Posterior cingulate gyrus (tissue), 11 donors: Measurements from ENCODE around the gene SF3B4.

Experiments
- DNase-seq, 10 donors: peaks; one replicate each; pipeline versions ENCODE4 v3.0.0 to v3.0.0-alpha.2; 2020 to 2021; ENCODE audit warnings: mixed read lengths in 3 of 10
- intact Hi-C: fragments of 100-400 bp; cut with DNase I; formaldehyde crosslinking; loops from one replicate; pipeline ENCODE4 v1.15.1; 2023

The SF3B4 gene

DNA sequence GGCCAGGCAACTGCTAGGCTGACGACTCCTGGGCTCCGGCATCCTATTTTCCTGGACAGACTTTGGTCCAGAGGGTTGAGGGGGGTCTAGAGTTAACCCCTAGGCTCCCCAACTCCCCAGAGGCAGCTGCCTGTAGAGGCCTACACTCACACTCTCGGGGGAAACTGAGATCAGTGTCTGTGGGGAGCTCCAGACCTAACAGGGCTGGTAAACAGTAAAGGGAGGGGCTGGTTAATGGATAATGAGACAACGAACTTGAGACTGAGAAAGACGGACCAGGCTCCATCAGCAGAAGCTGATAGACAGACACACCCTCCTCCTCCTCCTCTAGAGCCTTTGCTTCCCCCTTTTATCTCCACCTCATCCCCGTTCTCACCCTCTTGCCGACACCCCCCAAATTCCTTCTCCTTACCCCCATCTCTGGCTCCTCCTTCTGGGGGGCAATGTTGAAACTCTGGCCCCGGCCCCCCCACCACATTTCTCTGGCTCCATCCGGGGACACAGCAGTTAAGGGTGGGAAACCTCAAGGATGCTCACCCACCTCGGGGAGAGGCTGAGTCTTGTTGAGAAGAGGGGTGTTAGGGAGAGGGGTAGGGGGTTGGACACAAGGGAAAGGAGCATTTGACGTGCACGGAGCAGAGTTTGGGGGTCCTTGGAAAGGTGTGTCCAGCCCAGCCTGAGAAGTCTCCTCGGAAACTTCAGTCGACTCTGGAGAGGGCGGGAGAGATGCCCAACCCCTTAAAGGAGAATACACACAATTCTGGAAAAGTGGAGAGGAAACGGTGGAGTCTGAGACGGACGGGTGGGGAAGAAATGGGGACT is 8.8 kb upstream of the SF3B4 start, which contains the start of gene MTMR11:
TSS of gene MTMR11 (minus strand) at position 710 of the 822 bp plus-strand sequence. CDS start at position 478, 232 bp downstream.
- intact Hi-C loops = no loop called here
- peak in 2 of 10 donors; percentile 37 to 68 for DNase-seq

DNA sequence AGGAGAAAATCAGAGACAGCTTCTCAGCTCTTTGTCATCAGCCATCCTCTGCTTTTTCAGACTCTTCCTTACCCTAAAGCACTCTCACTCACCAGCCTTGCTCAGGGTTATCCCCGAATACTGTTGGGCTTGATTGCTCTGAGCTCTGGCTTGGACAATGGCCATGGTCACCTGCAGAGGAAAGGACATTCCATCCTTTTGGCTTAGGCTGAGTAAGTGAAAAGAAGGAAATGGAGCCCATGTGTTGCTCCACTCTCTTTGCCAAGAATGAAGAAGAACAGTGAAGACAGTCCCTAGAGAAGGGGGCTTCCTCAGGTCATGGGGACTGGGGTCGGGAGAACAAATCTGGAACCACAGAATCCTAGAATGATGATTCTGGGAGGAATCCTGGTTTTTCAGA is 6.8 kb upstream of the SF3B4 start:
- intact Hi-C loops = loop anchor here (5.0 kb wide), 1 partner anchor 37 kb away; the partner anchor contains the start of gene BOLA1
- no peak for DNase-seq

DNA sequence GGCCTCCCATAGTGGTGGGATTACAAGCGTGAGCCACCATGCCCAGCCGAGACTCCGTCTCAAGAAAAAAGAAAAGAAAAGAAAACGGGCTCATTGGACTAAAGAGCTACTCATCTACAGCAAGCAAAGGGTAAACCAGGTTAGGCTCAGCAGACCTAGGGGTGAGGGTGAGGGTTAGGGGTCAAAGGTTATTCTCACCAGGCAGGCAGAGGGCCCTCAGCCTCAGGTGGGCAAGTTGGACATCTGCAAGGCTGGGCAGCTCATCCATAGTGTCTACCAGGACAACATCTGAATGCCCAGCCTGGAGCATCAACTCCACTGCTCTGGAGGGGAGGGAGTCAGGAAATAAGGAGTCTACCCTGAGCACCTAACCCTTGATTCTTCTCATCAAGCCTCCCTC is 5.6 kb upstream of the SF3B4 start:
- DNase-seq = peak in 1 of 10 donors; percentile 39
- intact Hi-C loops = loop anchor here (5.0 kb wide), 1 partner anchor 36 kb away; the partner anchor contains the start of gene BOLA1

DNA sequence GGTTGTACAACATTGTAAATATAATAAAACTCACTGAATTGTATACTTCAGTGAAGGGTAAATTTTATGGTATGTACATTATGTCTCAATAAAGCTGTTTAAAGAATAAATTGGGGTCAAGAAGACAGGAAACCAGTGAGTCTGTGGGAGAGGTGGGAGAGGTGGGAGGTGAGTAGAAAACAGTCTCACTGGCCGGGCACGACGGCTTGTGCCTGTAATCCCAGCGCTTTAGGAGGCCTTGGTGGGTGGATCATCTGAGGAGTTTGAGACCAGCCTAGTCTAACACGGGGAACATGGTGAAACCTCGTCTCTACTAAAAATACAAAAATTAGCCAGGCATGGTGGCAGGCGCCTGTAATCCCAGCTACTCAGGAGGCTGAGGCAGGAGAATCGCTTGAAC is 4.9 kb upstream of the SF3B4 start:
- DNase-seq = no peak
- intact Hi-C loops = loop anchor here (5.0 kb wide), 1 partner anchor 35 kb away; the partner anchor contains the start of gene BOLA1

DNA sequence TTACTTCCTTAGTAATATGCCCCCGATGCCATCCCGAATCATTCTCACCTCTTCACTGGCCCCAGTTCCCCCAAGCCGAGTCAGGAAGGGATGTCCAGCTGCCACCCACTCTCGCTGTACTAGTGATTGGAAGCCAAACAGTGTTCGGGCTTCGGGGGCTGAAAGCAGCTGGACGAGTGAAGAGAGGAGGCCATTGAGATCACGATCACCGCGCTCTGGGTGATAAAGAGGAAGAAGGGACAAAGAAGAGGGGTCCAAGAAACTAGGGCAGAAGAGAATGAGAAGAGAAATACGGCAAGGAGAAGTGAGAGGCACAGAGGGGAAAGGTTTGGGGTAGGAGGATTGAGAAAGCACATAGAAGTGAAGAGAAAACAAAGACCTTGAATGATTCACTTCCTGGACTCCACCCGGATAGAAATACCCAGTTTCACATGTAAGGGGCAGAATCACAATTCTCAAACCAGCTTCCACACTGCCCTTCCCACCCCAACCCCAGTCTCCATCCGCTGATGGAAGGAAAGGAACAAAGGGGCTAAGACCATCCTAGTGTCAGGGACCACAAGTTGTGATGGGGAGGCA is 3.7 kb upstream of the SF3B4 start:
- intact Hi-C loops = loop anchor here (5.0 kb wide), 1 partner anchor 34 kb away; the partner anchor contains the start of gene BOLA1
- DNase-seq = peak in 1 of 10 donors; percentile 22

DNA sequence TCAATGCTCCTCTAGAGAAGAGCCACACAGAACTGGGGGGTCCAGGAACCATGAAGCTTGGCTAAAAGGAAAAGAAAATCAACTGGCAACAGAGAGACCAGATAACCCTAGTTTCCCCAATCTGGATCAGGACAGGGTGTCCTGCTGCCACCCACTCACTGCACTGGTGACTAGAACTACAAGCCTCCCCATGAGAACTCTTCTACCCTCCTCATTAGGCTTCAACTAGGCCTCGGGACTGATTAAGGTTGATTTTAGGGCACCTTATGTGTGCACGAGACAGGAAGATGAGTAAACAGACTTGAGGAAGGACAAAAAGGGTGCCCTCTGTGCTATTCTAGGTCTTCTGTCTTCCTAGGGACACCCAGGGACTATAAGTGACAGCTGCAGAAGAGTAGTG is 2.3 kb upstream of the SF3B4 start:
- intact Hi-C loops = loop anchor here (5.0 kb wide), 1 partner anchor 33 kb away; the partner anchor contains the start of gene BOLA1
- DNase-seq = no peak

DNA sequence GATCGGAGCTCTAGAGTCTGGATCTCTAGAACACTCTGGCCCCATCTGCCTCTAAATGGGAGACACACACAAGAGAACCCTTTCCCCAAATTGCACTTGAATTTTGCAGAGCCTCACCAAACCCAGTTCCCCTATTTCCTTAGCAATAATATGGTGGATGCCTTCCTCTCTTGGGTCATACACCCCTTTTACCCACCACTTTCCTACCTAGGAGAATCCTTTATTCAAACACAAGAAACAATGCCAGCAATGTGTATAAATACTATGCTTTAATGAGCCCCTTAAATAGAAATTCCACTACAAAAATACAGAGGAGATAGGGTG is 760 bp upstream of the SF3B4 start:
- no peak for DNase-seq
- intact Hi-C loops = no loop called here

DNA sequence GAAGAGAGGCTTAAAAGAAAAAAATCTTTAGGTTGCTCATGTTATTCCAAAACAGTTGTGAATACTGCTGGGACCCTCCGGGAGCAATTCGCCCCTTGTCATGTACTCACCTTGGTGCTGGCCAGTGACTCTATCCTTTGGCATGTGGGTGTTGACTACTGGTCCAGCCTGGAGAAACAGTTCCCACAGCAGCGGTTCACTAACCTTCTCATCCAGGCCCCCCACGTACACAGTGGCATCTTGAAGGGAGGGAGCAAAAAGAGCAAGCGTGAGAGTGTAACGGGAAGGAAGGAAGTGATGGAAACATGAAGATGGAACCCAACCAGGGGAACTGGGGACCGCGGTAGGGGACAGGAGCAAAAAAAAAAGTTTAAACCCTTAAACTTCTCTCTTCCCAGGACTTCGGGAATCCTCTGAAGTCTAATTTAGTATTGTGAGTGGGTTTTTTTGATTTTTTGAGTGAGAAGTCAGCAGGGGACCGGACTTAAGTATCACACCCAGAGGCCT is 494 bp downstream of the SF3B4 start:
- intact Hi-C loops = no loop called here
- DNase-seq = no peak

DNA sequence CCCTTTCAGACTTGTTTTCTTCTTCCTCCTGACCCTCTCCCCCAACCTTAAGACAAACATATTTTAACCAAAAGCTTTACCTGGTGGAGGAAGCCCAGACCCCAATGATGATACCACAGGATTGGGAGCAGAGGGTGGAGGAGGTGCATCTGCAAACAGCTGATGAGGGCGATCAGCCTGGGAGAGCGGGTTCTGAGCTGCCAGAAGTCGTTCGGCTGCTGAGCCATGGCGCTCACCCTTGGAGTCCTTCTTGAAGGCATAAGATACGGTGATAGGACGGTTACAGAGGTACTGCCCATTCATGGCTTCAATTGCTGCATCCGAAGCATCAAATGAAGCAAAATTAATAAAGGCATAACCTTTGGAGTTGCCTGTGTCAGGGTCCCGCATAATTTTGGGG is 1.3 kb downstream of the SF3B4 start:
- intact Hi-C loops = no loop called here
- DNase-seq = no peak

DNA sequence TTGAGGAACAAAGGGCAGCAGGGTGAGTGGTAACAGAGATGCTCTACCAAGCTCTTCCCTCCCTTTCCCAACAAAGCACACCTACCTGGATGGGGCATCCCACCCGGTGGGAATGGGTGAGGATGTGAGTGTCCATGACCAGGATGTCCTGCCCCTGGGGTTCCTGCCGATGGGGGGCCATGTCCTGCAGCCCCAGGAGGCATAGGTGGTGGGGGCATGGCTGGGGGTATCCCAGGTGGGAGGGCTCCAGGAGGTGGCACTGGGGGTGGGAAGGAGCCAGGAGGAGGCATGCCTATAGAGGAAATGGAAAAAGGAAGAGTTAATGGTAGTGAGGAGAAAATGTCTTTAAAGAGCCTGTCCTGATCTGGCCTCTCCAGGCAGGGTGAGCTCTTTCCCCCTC is 1.9 kb downstream of the SF3B4 start:
- intact Hi-C loops = no loop called here
- no peak for DNase-seq

DNA sequence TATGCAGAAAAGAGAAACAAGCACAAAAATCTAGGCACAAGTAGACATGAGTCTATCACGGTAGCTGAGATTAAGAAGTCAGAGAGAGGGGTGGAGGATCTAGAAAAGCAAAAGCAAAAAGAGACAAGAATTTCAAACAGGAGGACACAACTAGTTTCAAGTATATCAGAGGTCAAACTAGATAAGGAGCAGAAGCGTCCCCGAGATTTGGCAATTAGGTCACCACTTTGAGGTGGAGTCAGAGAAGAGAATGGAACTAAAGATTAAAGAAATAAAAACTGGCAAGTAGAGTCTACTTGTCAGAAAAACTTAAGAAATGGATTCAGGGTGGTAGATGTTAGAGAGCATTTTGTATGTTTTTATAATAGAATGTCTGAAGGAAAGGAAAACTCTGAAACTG is 2.3 kb downstream of the SF3B4 start:
- no peak for DNase-seq
- intact Hi-C loops = no loop called here

DNA sequence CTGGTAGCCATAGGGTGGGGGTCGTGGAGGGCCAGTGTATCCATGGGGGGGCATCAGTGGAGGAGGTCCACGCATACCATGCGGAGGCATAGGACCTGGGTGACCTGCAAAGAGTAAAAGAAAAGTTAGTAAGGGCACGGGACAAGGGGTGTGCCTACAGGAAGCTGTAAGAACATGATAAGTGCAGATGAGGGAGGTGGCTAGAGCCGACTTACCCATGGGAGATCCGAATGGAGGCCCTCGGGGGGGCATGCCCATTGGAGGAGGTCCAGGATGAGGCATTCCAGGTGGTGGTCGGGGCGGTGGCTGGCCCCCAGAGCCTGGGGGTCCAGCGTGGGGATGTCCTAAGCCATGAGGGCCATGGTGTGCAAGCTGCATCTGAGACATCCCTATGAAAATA is 4.0 kb downstream of the SF3B4 start:
- DNase-seq = peak in 1 of 10 donors; percentile 76

DNA sequence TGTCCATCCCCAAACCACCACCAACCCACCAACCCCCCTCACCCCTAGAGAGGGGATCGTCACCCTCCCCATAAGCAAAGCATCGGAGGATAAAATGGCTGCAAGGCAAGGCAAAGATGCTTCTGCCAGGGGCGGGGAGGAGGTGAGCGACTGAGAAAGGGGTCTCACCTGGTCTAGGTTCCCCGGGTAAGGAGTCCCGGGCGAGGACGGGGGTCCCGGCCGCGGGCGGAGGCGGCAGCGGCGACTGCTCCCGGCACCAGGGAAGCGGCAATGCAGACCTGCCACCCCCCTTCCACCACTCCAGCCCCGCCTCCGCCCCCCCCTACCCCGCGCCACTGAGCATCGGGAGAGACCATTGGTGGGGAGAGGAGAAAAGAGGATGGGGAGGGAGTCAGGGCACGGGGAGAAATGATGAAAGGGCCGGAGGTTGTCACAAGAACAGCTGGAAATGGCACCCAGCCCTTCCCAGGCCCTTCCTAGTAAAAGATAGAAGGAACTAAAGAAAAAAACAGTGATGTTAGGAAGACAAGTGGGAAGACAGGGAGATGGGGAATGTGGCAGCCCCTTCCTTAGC is 9.9 kb downstream of the SF3B4 start, which contains the start of gene SV2A:
TSS of gene SV2A (minus strand) at position 274 of the 574 bp plus-strand sequence. CDS start 4,004 bp downstream, outside the sequence.
- intact Hi-C loops = no loop called here
- DNase-seq = peak; percentile 56 to 94 (median 76)

More for the DNA sequence above, 4.0 kb downstream of the SF3B4 start:
- intact Hi-C loops = no loop called here

DNA sequence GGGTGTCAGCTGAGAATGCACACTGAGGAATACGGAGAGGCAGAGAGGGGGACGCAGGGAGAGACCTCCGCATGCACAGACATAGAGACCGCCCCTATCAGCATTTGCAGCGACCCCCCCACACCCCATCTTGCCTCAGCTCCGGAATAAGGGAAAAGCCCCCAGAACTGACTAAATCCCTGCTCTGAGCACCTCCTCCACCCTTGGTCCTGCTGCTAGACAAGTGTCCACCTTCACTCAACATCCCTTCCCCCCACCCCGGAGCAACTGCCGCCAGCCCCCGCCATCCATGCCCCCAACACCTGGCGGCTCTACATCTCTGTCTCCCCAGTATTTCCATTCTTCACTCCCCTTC is 10.7 kb downstream of the SF3B4 start:
- no peak for DNase-seq
- intact Hi-C loops = no loop called here

DNA sequence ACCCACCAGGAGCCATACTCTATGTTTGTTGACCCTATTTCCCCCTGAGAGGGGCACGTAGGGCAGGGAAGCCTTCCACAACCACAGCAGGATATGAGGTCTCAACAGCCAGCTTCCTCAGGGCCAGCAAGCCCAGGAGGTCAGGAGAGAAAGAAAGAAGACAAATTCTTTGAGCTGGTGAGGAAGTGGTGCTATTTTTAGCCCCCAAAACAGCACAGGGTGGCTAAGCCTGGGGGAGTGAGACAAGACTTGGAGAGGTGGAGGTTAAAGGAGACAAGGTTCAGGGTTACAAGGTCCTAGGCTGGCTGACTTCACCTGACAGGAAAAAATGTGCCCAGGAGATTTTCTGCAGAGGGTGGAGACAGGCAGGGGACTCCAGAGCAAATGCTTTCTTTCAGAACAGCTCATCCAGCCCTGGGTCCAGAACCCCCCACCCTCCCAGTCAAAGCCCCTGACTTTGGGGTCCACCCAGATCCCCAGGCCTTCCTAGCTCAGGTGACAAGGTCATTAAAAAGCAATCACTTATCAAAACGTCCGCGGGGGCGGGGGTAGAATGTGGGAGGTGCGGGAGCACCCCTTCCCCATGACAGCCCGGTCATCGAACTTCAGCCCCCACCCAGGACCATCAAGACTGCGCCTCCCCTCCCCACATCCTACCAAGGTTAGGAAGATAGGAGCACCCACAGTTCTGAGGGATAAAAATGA is 11.3 kb downstream of the SF3B4 start:
- DNase-seq = no peak
- intact Hi-C loops = no loop called here

DNA sequence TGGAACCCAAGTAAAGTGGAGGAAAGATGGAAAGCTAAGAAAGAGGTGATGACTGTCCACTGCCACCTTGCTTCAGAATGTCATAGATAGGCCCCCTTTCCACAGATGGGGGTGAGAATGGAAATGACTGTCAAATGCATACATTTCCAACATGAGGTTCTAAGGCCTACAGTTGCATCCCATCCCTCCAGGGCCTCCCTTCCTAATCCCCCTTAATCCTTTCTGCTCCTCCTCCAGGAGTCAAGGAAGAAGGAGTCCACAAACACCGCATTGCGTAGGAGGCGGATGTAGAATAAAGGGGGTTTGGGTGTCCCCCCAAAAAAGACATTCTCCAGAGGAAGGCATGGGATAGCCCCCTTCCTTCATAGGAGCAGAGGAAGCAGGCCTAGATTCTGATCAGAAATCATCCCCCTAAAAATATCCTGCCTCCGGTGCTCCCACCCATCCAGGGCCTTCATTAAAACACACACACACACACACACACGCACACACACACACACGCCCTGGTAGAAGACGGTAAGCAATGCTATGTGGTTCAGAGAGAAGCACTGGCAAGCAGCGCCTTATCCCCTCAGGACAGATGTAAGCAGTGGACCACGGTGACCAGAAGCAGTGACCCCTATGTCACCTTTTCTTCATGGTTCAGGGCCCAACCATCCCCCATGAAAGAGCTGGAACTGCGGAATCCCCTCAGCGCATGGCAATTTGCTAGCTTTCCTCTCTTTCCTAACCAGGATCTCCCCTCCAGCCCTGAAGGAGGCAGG is 12.0 kb downstream of the SF3B4 start:
- intact Hi-C loops = no loop called here
- DNase-seq = no peak

DNA sequence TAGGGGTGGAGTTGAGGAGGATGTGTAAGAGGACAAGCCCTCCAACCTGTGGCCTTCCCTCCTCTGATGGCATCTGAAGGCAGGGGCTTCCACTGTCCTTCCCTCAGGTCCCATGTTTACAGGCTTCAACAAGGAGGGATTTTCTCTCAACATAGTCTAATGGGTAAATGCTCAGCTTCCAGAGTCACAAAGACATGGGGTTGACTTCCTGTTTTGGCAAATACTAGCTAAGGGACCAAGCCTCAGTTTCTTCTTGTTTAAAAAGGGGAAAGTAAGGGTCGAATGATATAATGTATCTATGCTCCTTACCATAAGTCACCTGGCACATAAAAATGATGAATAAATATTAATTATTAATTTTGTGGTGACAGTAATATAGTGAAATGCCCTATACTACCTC is 13.1 kb downstream of the SF3B4 start:
- no peak for DNase-seq
- intact Hi-C loops = no loop called here

DNA sequence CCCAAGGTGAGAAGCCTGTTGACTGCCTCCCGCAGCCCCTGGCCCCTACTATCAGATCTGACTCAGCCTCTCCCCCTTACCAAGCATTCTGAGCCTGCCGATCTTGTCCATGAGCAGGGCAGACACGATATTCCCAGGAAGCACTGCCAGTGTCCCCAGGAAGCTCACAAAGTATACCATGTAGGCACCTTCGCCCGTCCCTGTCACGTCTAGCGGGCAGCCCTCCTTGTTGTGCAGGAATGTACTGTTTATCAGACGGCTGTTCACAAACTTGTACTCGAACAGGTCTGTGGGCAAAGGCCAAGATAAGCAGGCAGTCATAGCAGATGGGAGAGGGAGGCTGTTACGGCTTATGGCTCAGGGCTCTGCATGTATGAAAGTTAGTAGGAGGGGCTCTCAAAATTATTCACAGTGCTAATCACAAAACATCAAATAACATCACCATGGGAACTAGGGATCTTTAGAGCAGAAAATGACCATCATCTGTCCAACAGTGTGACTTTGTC is 21.0 kb downstream of the SF3B4 start:
- DNase-seq = no peak
- intact Hi-C loops = no loop called here

DNA sequence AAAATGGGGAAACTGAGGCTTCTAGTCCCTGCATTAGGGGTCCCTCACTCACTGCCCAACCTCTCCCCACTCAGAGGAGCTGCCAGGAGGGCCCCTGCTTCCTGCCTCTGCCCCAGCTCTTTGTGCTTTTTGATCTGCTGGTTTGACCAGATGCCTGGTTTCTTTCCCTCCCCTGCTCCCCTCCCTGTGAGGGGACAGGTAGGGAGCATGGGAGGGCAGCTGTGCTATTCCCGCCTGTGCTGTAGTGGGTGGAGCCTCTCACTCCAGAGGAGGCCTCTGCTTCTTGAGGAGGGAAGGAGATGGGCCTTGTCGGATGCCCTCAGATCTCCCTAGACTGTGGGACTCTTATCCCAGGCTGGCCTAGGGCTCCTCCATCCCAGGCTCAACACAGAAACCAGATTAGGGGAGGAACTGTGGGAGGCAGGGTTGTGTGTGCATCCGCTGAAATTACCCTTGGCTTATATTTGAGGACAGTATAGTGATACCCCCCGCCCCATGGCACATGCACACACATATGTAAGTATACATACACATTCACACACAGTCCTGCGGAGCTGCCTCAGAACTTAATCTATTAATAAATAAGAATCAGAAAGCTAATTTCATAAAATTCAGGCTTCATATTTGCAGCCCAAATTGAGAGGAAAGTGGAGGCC is 23.6 kb downstream of the SF3B4 start:
- intact Hi-C loops = no loop called here

More for the DNA sequence above, 23.6 kb downstream of the SF3B4 start:
- DNase-seq = no peak
